HG02870 (cell line): Measurements from ENCODE around the gene GGTLC2.

Experiments
- ATAC-seq: cut with Tn5 transposase; IDR thresholded peaks from one replicate; pipeline ENCODE4 v1.9.1; 2021; ENCODE audit warnings: mild to moderate bottlenecking, moderate library complexity; ENCODE audit not compliant: unreplicated experiment

GGTLC2 gene

DNA sequence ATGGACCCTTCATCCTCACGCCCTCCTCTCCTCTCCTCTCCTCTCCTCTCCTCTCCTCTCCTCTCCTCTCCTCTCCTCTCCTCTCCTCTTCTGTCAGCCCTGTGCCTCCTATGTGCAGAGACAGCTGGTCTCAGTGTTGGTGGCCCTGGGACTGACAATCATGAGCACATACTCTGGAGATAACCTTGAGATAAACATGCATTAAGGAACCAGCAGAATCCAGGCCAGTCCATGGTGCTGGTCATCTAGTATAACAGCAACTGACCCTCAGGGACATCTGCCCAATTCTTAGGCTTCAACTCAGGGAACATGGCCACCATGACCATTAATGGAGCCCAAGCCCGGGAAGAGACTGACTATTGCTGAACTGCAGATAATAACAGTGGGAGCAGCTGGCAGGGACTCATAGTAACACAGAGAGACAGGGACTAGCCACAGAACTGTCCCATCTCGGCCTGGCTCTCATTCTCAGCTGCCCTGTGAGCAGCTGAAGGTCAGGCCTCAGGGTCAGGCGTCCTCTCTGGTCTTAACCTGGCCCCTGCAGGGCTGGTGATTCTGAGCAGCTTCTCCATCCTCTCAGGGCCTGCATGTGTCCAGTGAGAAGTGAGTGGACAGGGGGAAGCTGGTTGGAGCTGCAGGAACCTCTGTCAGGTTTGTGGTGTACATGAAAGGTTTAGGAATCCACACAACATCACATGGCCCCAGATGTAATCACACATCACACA lies 45.4 kb downstream of the GGTLC2 start:
- no peak for ATAC-seq

DNA sequence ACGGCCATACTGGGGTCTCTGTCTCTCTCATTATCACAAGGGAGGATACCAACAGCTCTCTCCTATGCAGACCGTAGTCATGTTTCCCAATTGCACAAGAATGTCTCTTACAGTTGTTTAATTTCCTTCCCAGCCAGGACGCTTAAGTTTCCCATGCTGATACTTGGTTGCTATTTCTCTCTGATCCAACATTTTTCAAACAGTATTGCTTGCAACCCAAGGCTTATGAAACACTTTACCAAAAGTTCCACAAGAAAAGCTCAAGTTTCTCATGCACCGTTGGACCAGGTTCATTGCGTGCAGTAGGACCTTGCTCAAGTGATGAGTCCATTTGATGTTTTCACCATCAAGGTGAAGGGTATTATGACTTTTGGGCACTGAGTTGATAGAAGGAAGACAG lies 46.6 kb downstream of the GGTLC2 start:
- no peak for ATAC-seq

DNA sequence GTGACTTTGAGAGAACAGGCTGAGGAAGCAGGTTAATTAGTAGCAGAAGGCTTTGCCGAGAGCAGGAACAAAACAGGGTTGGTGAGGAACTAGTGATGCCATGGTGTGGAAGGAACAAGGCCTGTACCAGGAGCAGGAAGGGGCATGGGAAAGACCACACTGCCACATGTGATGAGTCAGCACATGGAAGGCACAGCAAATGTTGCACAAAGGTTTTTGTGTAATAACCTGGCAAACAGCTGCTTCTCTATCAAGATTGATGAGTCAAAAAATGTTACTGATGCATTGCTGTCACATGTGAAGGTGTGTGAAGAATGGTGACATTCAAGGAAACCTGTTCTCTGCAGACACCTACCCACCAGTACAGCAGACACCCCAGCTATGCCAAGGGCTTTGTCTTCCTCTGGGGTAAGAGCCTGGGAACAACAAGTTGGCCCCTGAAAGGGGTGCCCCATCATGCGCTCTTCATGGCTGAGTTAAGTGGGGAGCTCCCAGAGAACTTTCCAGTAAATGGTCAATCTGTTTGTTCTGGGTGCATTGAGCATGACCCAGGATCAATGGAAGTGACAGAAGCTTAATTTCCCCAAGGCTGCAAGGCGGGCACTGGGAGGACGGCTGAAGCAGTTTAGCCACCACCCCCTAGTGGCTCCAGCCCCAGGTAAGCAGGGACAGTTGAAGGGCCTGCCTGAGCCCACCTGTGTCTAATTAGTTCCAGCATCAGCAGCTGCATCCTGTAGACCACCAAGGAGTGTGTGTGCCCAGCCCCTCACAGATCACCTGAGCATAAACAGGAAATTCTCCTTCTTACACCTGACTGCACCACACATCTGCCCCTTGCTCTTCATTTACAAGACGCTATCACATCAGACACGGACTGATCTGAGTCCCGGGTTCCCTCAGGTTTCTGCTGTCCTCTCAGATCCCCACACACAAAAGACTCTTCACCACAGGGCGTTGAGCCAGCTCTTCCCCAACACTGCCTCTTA lies 47.6 kb downstream of the GGTLC2 start:
- ATAC-seq, result no peak

DNA sequence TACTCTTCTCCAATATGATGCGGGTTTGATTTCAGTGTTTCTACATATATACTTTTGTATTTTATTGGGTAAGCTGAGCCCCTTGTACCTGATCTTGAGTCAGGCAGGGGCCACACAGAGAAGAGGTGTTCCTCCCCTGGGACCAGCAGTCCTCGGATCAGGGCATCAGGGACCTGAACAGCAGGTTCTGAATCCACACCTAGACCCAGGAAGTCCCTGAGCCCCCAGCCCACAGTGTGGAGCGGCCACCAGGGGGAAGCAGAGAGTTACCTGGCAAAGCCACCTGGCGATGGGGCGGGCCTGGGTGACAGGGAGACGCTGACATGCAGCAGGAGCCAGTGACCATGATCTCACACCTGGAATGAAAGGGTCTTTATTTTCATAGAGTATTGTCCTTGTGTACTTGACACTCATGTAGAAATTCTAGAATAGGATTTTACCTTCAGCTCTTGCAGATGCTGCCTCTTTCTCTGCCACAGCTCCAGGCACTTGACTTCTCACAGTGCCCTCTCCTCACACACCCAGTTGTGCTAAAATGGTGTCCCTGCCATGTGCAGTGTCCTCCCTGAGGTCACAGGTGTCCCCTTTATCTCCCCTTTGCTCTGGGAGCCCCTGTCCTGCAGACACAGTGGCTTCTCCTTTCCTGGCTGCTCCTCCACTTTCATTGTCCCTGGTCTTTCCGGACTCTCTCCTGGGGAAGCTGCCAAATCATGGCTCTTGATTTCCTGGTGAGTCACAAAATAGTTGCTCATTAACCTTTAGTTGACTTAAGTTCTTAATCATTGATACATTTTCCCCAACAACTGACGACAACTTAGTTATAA lies 48.5 kb downstream of the GGTLC2 start:
- no peak for ATAC-seq

DNA sequence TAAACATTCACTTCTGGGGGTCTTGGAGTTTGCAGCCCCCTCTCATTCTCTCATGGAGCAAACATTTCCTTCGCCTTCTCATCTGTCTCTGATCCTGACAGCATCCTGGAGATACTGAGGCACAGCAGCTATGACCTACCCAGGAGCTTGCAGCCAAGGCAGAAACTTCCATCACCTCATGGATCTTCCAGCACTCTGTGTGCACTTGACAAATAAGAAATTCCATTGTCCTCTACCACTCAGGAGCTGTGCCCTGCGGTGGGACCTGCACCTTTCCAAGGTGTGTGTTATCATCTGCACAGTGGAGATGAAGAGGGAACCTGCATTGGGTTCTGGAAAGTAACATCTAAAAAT lies 49.1 kb downstream of the GGTLC2 start:
- no peak for ATAC-seq

DNA sequence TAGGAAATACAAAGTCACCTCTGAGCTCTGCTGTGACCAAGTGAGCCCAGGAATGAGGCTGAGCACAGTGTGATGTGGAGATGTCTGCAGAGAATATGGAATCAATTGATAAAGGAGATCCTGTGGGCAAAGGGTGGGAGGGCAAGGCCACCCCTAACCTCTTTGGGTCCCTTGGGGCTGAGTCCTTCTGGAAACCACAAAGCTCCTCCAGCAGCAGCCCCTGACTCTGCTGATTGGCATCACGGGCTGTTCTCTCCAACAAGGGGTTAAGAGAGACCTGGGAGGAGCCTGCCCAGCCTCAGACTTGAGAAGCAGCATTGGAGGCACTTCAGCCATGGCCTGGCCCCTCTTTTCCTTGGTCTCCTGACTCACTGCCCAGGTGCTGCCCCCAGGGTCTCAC lies 49.7 kb downstream of the GGTLC2 start:
- ATAC-seq, result no peak

DNA sequence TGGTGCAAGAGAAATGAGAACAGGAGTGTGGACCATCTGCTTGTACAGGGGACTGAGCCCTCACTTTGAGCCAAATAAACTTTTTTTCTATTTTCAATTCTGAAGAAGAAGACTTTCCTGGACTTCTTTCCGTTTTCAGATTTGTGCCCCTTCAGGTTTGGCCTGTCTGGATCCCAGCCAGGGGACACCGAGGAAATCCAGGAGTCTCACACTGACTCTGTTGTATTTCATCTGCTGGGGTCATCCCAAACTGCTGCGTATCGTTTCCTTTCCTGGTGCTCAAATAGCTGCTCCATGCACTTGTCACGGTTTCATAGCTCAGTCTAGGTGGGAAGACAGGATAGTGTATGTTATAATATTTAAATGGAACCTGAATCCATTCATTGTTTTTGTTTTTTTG lies 51.7 kb downstream of the GGTLC2 start:
- ATAC-seq, result no peak
